Mesenchymal stem cell (in vitro differentiated cells and primary cell): Measurements from ENCODE around the gene SEMA3C.

ENCODE experiments used
- DNase-seq: peaks from one replicate; pipeline ENCODE4 v3.0.0-alpha.2; 2013
- H2AFZ ChIP-seq: one replicate; pipeline ENCODE4 v1.6.1; 2013; ENCODE audit warnings: low read depth, mild to moderate bottlenecking, control low read depth, inconsistent platforms, low read length, moderate library complexity
- H2AK5ac ChIP-seq: 2 replicates; pipeline ENCODE4 v1.6.1; 2013; ENCODE audit warnings: low read length, moderate library complexity, mild to moderate bottlenecking, inconsistent platforms; ENCODE audit not compliant: severe bottlenecking
- H2BK120ac ChIP-seq: one replicate; pipeline ENCODE4 v1.6.1; 2013; ENCODE audit warnings: low read depth, mild to moderate bottlenecking, inconsistent platforms, low read length, moderate library complexity
- H2BK12ac ChIP-seq, 2 experiments: one replicate each; pipeline ENCODE4 v1.6.1; 2013; ENCODE audit warnings: inconsistent platforms in 2 of 2, low read length in 2 of 2, mild to moderate bottlenecking in 2 of 2, moderate library complexity in 2 of 2, control low read depth in 1 of 2
- H2BK15ac ChIP-seq: one replicate; pipeline ENCODE4 v1.6.1; 2013; ENCODE audit warnings: mild to moderate bottlenecking, low read depth, inconsistent platforms; ENCODE audit not compliant: poor library complexity, severe bottlenecking
- H2BK5ac ChIP-seq: 2 replicates; pipeline ENCODE4 v1.6.1; 2013; ENCODE audit warnings: low read depth, mild to moderate bottlenecking, low read length, control low read depth, inconsistent platforms; ENCODE audit not compliant: poor library complexity, severe bottlenecking
- H3K14ac ChIP-seq, 2 experiments: one replicate each; pipeline ENCODE4 v1.6.1; 2013; ENCODE audit warnings: inconsistent platforms in 2 of 2, low read length in 2 of 2, control low read depth in 1 of 2, mild to moderate bottlenecking in 1 of 2, moderate library complexity in 1 of 2
- H3K18ac ChIP-seq, 2 experiments: one replicate each; pipeline ENCODE4 v1.6.1; 2013; ENCODE audit warnings: inconsistent platforms in 2 of 2, low read length in 2 of 2, control low read depth in 1 of 2, low read depth in 1 of 2, mild to moderate bottlenecking in 1 of 2
- H3K23ac ChIP-seq, 2 experiments: one replicate each; pipeline ENCODE4 v1.6.1; 2013; ENCODE audit warnings: inconsistent platforms in 2 of 2, low read length in 2 of 2, mild to moderate bottlenecking in 2 of 2, moderate library complexity in 2 of 2, control low read depth in 1 of 2
- H3K27ac ChIP-seq: 2 replicates; pipeline ENCODE4 v1.5.1; 2013; ENCODE audit warnings: mild to moderate bottlenecking, moderate library complexity, low read length, control low read depth, inconsistent platforms; ENCODE audit not compliant: poor library complexity, severe bottlenecking
- H3K27me3 ChIP-seq, 2 experiments: 2 replicates each; pipeline versions ENCODE4 v1.6.1 to v1.7.0; 2013; ENCODE audit warnings: low read length in 2 of 2, mild to moderate bottlenecking in 2 of 2, moderate library complexity in 2 of 2, control low read depth in 1 of 2, inconsistent platforms in 1 of 2; ENCODE audit not compliant: control insufficient read depth in 1 of 2, insufficient read depth in 1 of 2
- H3K36me3 ChIP-seq, 2 experiments: 2 replicates each; pipeline versions ENCODE4 v1.6.1 to v1.7.0; 2013; ENCODE audit warnings: low read length in 2 of 2, control low read depth in 1 of 2, inconsistent platforms in 1 of 2, low read depth in 1 of 2, mild to moderate bottlenecking in 1 of 2; ENCODE audit not compliant: insufficient read depth in 2 of 2, control insufficient read depth in 1 of 2
- H3K4ac ChIP-seq, 2 experiments: one replicate each; pipeline ENCODE4 v1.6.1; 2013; ENCODE audit warnings: inconsistent platforms in 2 of 2, low read length in 2 of 2, mild to moderate bottlenecking in 2 of 2, moderate library complexity in 2 of 2, control low read depth in 1 of 2, low read depth in 1 of 2
- H3K4me1 ChIP-seq: 2 replicates; pipeline ENCODE4 v1.6.1; 2013; ENCODE audit warnings: low read depth, low read length, control low read depth; ENCODE audit not compliant: control insufficient read depth, insufficient read depth
- H3K4me2 ChIP-seq: 2 replicates; pipeline ENCODE4 v1.6.1; 2013; ENCODE audit warnings: low read length, mild to moderate bottlenecking, inconsistent platforms; ENCODE audit not compliant: poor library complexity, severe bottlenecking
- H3K4me3 ChIP-seq, 2 experiments: 2 replicates each; pipeline versions ENCODE4 v1.5.1 to v1.7.0; 2013; ENCODE audit warnings: low read length in 2 of 2, mild to moderate bottlenecking in 2 of 2, control low read depth in 1 of 2, low read depth in 1 of 2; ENCODE audit not compliant: insufficient read depth in 1 of 2
- H3K79me1 ChIP-seq: replicated peaks from 2 replicates; pipeline ENCODE4 v1.6.1; 2013; ENCODE audit warnings: mild to moderate bottlenecking, control low read depth, low read length, inconsistent platforms; ENCODE audit not compliant: poor library complexity, severe bottlenecking
- H3K9ac ChIP-seq: 2 replicates; pipeline ENCODE4 v1.7.0; 2013; ENCODE audit warnings: mild to moderate bottlenecking, low read length, moderate library complexity
- H3K9me3 ChIP-seq: 2 replicates; pipeline ENCODE4 v1.7.0; 2013; ENCODE audit warnings: mild to moderate bottlenecking, low read length; ENCODE audit not compliant: control insufficient read depth
- H4K8ac ChIP-seq: one replicate; pipeline ENCODE4 v1.6.1; 2013; ENCODE audit warnings: inconsistent platforms, mild to moderate bottlenecking, low read length, moderate library complexity
- H4K91ac ChIP-seq: one replicate; pipeline ENCODE4 v1.6.1; 2013; ENCODE audit warnings: mild to moderate bottlenecking, low read length, inconsistent platforms
- WGBS: methylation state at CpG from one replicate; pipeline ENCODE4 v1.1.7; 2013; ENCODE audit warnings: mixed read lengths; 5-methylcytosine and 5-hydroxymethylcytosine counted together

SEMA3C gene

DNA sequence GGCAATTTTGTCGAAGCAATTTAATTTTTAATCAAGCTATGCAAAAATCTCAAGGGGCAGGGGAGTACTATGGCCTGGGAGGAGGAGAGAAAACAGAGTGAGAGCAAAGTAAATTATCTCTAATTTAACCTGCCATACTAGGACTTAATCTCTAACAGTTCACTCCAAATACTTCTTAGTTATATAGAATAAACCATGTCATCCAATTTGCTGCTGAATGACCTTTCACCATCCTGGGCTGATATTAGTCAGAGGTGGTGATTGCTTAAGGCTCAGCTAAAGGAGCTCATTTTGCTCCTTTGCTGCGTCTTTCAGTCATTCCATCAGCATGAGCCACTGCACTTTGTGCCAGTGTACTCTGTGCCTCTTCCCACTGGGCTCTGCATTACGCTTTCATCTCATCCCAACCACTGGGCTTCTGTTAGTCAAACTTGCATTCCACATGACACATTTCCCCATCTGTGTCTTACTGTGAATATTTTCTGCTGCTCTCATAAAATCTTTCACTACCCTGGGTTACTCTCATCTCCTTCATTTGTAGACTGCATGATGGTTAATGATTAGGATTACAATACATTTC lies 196.1 kb downstream of the SEMA3C start:
- Histone ChIP-seq H3K23ac (no peak overlapping the region), H3K79me1 (no peaks in the 10 kb centered on the region), H2AK5ac (peak overlapping the region; percentile 98), H2BK120ac (peak overlapping the region; percentile 92), H4K91ac (no peak overlapping the region), H2BK15ac (peak overlapping the region; percentile 63), H3K36me3 (no peaks in the 10 kb centered on the region), H3K9me3 (no peaks in the 10 kb centered on the region), H3K27ac (peak overlapping the region; percentile 100), H2AFZ (no peak overlapping the region), H2BK5ac (peak overlapping the region; percentile 98), H2BK12ac (peak overlapping the region in 1 of 2 experiments; percentile 54), H4K8ac (no peak overlapping the region), H3K14ac (no peak overlapping the region), H3K4me2 (peak overlapping the region; percentile 50), H3K4ac (no peak overlapping the region), H3K4me3 (peak overlapping the region in 1 of 2 experiments; percentile 34), H3K4me1 (peaks cover 5% of the 10 kb centered on the region), H3K27me3 (no peaks in the 10 kb centered on the region), H3K18ac (peak overlapping the region in 1 of 2 experiments; percentile 91), H3K9ac (peak overlapping the region; percentile 91)
- peak; percentile 98 for DNase-seq
- 0% methylated on average over 2 of the region's 3 CpGs for WGBS

- peak overlapping the region; percentile 91 for H3K9ac ChIP-seq
- peak overlapping the region; percentile 54 to 92 for H2BK12ac ChIP-seq
- no peaks in the 10 kb centered on the region for H3K36me3 ChIP-seq
- H4K91ac ChIP-seq, result peak overlapping the region; percentile 61
- peak overlapping the region in 1 of 2 experiments; percentile 34 for H3K4me3 ChIP-seq
- H3K4me2 ChIP-seq, result peak overlapping the region; percentile 50
- no peaks in the 10 kb centered on the region for H3K79me1 ChIP-seq
- peak overlapping the region; percentile 100 for H3K27ac ChIP-seq
- 16% methylated on average over 2 of the region's 3 CpGs for WGBS
- H3K4me1 ChIP-seq, result peaks cover 5% of the 10 kb centered on the region
- no peak overlapping the region for H3K23ac ChIP-seq
- peak overlapping the region; percentile 63 for H2AFZ ChIP-seq
- no peaks in the 10 kb centered on the region for H3K9me3 ChIP-seq
- H3K27me3 ChIP-seq, result no peaks in the 10 kb centered on the region
- peak overlapping the region; percentile 63 for H2BK15ac ChIP-seq
- H2BK120ac ChIP-seq, result peak overlapping the region; percentile 92
- H3K18ac ChIP-seq, result peak overlapping the region; percentile 82 to 91
- peak overlapping the region in 1 of 2 experiments; percentile 73 for H3K4ac ChIP-seq
- H4K8ac ChIP-seq, result peak overlapping the region; percentile 82
- no peak overlapping the region for H3K14ac ChIP-seq
- DNase-seq, result peak; percentile 91
- H2AK5ac ChIP-seq, result peak overlapping the region; percentile 98
- peak overlapping the region; percentile 98 for H2BK5ac ChIP-seq
Measured at GRCh38 chr7:80721883-80722615, 196.8 kb downstream of the SEMA3C start.

GRCh38 chr7:80720146-80720545 lies 198.7 kb downstream of the SEMA3C start:
- Histone ChIP-seq H2BK120ac (peak overlapping the region; percentile 73), H2BK12ac (no peak overlapping the region), H3K4me2 (no peak overlapping the region), H3K18ac (no peak overlapping the region), H3K9ac (peak overlapping the region; percentile 91), H3K36me3 (no peaks in the 10 kb centered on the region), H3K14ac (no peak overlapping the region), H3K4me3 (no peak overlapping the region), H2BK15ac (peak overlapping the region; percentile 93), H3K4me1 (peaks cover 5% of the 10 kb centered on the region), H2BK5ac (no peak overlapping the region), H2AFZ (no peak overlapping the region), H3K27me3 (no peaks in the 10 kb centered on the region), H3K79me1 (no peaks in the 10 kb centered on the region), H4K8ac (no peak overlapping the region), H2AK5ac (peak overlapping the region; percentile 54), H4K91ac (no peak overlapping the region), H3K23ac (no peak overlapping the region), H3K4ac (no peak overlapping the region), H3K9me3 (no peaks in the 10 kb centered on the region), H3K27ac (no peak overlapping the region)
- no peak for DNase-seq
- 100% methylated on average over 1 of the region's 3 CpGs for WGBS

- WGBS, result 57% methylated on average over 1 of the region's 3 CpGs
- DNase-seq, result peak; percentile 59
- peak overlapping the region; percentile 12 for H3K27ac ChIP-seq
Measured at GRCh38 chr7:80719261-80719660, 199.6 kb downstream of the SEMA3C start.

More at GRCh38 chr7:80719261-80719660, 199.6 kb downstream of the SEMA3C start:
- no peak overlapping the region for H3K18ac ChIP-seq
- H3K4me2 ChIP-seq, result no peak overlapping the region
- no peak overlapping the region for H2BK120ac ChIP-seq
- no peak overlapping the region for H4K91ac ChIP-seq
- no peak overlapping the region for H3K23ac ChIP-seq
- H3K9ac ChIP-seq, result no peak overlapping the region
- no peak overlapping the region for H2BK5ac ChIP-seq
- H4K8ac ChIP-seq, result no peak overlapping the region
- peaks cover 5% of the 10 kb centered on the region for H3K4me1 ChIP-seq
- no peak overlapping the region for H2BK15ac ChIP-seq
- H2AK5ac ChIP-seq, result no peak overlapping the region
- H3K4me3 ChIP-seq, result no peak overlapping the region
- no peaks in the 10 kb centered on the region for H3K9me3 ChIP-seq
- H3K4ac ChIP-seq, result no peak overlapping the region
- no peaks in the 10 kb centered on the region for H3K36me3 ChIP-seq
- H2AFZ ChIP-seq, result no peak overlapping the region
- H3K79me1 ChIP-seq, result no peaks in the 10 kb centered on the region
- no peaks in the 10 kb centered on the region for H3K27me3 ChIP-seq
- no peak overlapping the region for H2BK12ac ChIP-seq
- H3K14ac ChIP-seq, result no peak overlapping the region
